ENCODE data around the gene GUCD1. TPM values are rescaled to one million over a fixed set of nuclear protein-coding genes. Genes with fewer than 3 reads are reported as not detected.

GUCD1 gene
- total and polyA plus RNA-seq, 9 of the 15 experiments (the other 6 are each of a cell fraction or from before 2014, with no cell fraction given) = 31.5 to 67.8 (median 50.3) TPM

GRCh38 chr22:24594569-24595120 is 39.7 kb upstream of the GUCD1 start (continued):
- TF ChIP-seq HOMEZ (CRISPR knock-in tag; IDR thresholded peaks at IDR 0.05) = no peak
- no peak for TF ChIP-seq DACH1 (IDR thresholded peaks at IDR 0.05; ENCODE audit: partially characterized antibody)
- no peak for TF ChIP-seq ETV1 (tag; conservative IDR thresholded peaks at IDR 0.05; ENCODE audit: low read depth)
- no peak for TF ChIP-seq ZNF407 (IDR thresholded peaks at IDR 0.05; ENCODE audit: low read depth)
- TF ChIP-seq ZNF778 (CRISPR knock-in tag; IDR thresholded peaks at IDR 0.05) = no peak
